ENCODE results near the gene FLYWCH1.

FLYWCH1 gene

DNA sequence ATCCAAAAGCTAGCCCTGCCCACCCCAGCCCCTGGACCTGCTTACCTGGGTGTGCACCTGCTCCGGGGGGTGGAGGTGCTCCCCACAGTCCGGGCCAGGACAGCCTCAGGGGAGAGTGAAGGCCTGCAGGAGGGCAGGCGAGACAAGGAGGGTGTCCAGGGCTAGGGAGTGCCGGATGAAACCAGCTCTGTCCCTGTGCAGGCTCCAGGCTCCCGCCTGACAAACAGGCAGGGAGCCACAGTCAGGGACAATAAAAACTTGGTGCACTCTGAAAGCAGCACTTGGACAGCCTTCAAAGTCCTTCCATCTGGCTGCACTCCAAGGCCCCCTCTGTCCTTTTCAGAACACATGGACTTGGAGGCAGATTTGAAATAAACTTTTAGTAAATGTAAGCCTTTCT is 61.4 kb downstream of the FLYWCH1 start:
- no peak overlapping the region for H3K4me3 ChIP-seq (ENCODE audit: low read depth, low read length)
- TF ChIP-seq, protein P1, sequence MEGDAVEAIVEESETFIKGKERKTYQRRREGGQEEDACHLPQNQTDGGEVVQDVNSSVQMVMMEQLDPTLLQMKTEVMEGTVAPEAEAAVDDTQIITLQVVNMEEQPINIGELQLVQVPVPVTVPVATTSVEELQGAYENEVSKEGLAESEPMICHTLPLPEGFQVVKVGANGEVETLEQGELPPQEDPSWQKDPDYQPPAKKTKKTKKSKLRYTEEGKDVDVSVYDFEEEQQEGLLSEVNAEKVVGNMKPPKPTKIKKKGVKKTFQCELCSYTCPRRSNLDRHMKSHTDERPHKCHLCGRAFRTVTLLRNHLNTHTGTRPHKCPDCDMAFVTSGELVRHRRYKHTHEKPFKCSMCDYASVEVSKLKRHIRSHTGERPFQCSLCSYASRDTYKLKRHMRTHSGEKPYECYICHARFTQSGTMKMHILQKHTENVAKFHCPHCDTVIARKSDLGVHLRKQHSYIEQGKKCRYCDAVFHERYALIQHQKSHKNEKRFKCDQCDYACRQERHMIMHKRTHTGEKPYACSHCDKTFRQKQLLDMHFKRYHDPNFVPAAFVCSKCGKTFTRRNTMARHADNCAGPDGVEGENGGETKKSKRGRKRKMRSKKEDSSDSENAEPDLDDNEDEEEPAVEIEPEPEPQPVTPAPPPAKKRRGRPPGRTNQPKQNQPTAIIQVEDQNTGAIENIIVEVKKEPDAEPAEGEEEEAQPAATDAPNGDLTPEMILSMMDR (IDR thresholded peaks at IDR 0.05; ENCODE audit: low read depth, low read length, missing control alignments) = no peak
- in situ Hi-C loops (cut with HindIII; ENCODE audit: low sequenced_read_pairs) = no loop called here
- no peak for DNase-seq (ENCODE audit: low read depth)

DNA sequence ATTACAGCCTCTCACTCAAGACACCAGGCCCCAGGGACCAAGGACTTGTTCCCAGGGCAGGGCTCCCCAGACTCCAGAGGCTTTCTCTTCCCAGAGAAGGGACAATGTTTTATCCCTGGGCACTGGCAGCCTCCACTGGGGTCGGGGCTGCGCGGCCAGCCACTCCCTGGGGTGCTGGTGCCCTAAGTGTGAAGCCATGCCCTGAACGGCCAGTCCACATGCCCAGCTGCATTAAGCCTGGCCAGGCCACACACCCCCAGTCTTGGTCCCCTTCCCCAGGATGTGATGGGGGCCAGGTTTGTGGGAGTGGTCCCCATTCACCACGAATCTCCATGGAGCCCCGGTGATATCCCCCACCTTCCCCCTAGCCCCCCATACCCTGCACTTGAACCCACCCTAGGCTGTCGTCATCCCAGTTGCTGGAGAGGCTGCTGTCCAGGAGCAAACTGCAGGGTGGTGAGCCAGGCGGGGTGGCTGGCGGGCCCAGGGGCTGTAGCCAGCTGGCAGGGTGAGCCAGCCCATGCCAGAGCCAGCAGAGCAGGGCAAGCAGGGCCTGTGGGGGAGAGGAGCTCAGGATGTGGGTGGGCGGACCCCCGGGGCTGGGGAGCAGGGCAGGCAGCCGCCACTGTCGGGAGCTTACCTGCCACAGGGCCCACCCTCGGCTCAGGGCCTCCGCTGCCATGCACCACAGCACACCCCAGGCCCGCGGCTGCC is 62.0 kb downstream of the FLYWCH1 start:
- in situ Hi-C loops (cut with HindIII; ENCODE audit: low sequenced_read_pairs) = no loop called here
- DNase-seq (ENCODE audit: low read depth) = no peak
- H3K4me3 ChIP-seq (ENCODE audit: low read depth, low read length) = no peak overlapping the region
- TF ChIP-seq, protein P1 (IDR thresholded peaks at IDR 0.05; ENCODE audit: low read depth, low read length, missing control alignments) = no peak

DNA sequence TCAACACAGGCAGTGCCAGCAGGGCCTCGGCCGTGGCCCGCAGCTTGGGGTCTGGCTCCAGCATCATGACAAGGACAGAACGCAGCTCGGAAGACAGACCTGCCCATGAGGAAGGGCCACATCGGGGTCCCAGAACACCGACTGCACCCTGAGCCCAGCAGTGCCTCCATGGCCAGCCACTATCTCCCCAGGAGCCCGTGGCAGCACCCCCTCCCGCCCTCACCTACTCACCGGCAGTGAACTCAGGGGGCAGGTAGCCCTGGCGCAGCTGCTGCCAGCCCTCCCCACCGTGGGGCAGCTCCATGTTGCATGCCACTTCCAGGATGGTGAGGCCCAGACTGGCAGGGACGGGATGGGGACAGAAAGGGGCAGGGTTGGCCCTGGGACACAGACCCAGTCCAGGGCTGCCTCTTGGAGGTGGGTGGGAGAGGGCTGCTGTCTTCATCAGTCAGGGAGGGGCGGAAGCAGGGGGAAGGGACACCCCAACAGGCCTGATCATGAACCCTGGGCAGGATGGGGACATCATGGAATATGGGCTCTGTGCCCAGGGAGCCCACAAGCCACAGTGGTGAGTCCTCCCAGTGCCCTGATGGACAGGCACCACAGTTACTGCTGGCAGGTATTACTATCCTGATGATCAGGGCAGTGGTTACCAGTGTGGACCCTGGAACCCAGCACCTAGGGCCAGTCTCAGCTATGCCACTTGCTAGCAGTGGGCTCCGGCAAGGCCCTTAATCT is 62.8 kb downstream of the FLYWCH1 start:
- DNase-seq (ENCODE audit: low read depth) = no peak
- no peak overlapping the region for H3K4me3 ChIP-seq (ENCODE audit: low read depth, low read length)
- in situ Hi-C loops (cut with HindIII; ENCODE audit: low sequenced_read_pairs) = no loop called here
- TF ChIP-seq, protein P1 (IDR thresholded peaks at IDR 0.05; ENCODE audit: low read depth, low read length, missing control alignments) = no peak

DNA sequence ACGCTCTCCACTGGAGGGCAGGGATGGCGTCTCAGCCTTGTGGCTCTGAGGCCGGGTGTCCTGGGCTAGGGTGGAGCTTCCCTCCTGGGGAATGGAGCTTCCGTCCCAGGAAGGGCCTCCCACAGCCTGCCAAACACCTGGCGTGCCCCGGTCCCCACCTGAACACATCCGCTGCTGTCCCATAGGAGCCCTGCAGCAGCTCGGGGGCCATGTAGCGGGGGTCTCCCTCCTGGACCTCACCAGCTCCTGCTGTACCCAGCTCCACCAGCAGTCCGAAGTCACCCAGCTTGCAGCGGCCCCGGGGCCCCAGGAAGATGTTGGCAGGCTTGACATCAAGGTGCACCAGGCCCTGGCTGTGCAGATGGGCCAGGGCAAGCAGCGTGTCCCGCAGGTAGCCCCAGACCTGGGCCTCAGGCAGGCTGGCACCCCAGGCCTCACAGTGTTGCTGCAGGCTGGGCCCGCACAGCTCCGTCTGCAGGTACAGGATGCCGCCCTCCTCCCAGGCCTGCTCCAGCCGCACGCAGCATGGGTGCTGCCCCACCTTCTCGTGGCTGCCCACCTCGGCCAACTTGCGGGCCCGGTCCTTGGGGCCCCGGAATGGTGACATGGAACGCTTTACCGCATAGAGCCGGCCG is 63.5 kb downstream of the FLYWCH1 start:
- no peak overlapping the region for H3K4me3 ChIP-seq (ENCODE audit: low read depth, low read length)
- no peak for DNase-seq (ENCODE audit: low read depth)
- in situ Hi-C loops (cut with HindIII; ENCODE audit: low sequenced_read_pairs) = no loop called here
- TF ChIP-seq, protein P1 (IDR thresholded peaks at IDR 0.05; ENCODE audit: low read depth, low read length, missing control alignments) = no peak

DNA sequence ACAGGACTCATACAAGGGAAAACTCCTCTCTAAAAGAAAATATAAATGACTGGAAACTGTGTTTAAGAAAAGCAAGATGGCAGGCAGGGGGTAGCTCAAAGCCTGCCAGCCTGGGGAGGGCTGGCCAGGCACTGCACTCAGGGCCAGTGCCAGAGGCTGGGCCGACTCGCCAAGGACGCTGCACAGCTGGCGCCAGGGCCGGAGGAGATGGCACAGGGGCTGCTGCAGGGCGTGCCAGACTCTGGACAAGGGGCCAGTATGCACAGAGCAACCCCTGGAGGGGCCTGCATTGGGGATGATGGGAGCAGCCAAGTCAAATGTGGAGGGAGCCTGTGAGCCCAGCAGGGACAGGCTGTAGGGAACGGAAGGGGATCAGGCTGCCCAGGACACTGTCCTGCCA is 64.5 kb downstream of the FLYWCH1 start:
- no peak for DNase-seq (ENCODE audit: low read depth)
- H3K4me3 ChIP-seq (ENCODE audit: low read depth, low read length) = no peak overlapping the region
- in situ Hi-C loops (cut with HindIII; ENCODE audit: low sequenced_read_pairs) = no loop called here
- TF ChIP-seq, protein P1 (IDR thresholded peaks at IDR 0.05; ENCODE audit: low read depth, low read length, missing control alignments) = no peak

DNA sequence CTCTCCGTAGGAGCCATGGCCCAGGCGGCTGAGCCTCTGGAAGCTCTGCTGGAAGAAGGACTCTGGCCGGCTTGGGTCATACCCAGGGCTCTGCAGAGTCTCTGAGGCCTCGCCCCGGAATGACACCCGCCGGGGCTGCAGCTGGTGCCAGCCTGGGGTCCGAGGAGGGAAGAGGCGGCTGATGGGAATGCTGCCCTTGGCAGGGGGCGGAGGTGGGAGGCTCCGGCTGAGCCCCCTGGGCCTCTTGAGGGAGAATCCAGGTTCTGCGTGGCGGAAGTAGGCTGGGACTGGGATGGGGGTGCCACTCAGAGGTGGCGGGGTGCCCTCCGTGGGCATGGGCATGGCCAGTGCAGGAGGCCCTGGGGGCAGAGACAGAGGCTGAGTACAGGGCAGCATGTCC is 64.9 kb downstream of the FLYWCH1 start:
- no peak for DNase-seq (ENCODE audit: low read depth)
- TF ChIP-seq, protein P1 (IDR thresholded peaks at IDR 0.05; ENCODE audit: low read depth, low read length, missing control alignments) = no peak

More for the DNA sequence above, 64.9 kb downstream of the FLYWCH1 start:
- no peak overlapping the region for H3K4me3 ChIP-seq (ENCODE audit: low read depth, low read length)
- in situ Hi-C loops (cut with HindIII; ENCODE audit: low sequenced_read_pairs) = no loop called here

Data from astrocyte of the cerebellum (primary cell).